D721Med (cell line): ENCODE results near the gene C2CD3.

Experiments used
- DNase-seq: peaks from one replicate; pipeline ENCODE4 v3.0.0; 2011; ENCODE audit warnings: low spot score; ENCODE audit not compliant: insufficient read length
- FAIRE-seq: peaks from 2 replicates; lab custom pipeline; 2011; peaks lifted over from hg19 to GRCh38; lab: Jason Lieb, UNC
- TF ChIP-seq, protein P1 (sequence below): IDR thresholded peaks from 2 replicates; pipeline ENCODE4 v1.5.1; 2012; ENCODE audit warnings: mild to moderate bottlenecking, control low read depth; ENCODE audit not compliant: insufficient read depth; ENCODE audit errors: missing control alignments

Gene C2CD3

GRCh38 chr11:74022546-74022945 is 148.3 kb downstream of the C2CD3 start:
- TF ChIP-seq, protein P1, sequence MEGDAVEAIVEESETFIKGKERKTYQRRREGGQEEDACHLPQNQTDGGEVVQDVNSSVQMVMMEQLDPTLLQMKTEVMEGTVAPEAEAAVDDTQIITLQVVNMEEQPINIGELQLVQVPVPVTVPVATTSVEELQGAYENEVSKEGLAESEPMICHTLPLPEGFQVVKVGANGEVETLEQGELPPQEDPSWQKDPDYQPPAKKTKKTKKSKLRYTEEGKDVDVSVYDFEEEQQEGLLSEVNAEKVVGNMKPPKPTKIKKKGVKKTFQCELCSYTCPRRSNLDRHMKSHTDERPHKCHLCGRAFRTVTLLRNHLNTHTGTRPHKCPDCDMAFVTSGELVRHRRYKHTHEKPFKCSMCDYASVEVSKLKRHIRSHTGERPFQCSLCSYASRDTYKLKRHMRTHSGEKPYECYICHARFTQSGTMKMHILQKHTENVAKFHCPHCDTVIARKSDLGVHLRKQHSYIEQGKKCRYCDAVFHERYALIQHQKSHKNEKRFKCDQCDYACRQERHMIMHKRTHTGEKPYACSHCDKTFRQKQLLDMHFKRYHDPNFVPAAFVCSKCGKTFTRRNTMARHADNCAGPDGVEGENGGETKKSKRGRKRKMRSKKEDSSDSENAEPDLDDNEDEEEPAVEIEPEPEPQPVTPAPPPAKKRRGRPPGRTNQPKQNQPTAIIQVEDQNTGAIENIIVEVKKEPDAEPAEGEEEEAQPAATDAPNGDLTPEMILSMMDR: no peak
- FAIRE-seq (no peak), DNase-seq (no peak)

DNA sequence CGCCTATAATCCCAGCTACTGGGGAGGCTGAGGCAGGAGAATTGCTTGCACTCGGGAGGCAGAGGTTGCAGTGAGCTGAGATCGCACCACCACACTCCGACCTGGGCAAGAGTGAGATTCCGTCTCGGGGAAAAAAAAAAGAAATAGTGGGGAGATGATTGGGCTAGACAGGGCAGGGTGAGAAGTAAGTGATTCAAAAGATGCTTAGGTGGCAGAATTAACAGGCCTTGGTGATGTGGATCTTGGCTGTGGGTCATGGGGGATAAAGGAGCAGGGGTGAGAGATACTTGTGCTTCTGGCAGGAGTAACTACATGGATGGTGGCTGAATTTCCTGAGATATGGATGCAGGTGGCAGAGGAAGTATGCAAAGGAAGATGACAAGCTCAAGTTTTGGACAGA is 148.8 kb downstream of the C2CD3 start:
- DNase-seq (no peak), FAIRE-seq (no peak)
- TF ChIP-seq, protein P1: no peak

GRCh38 chr11:74020539-74020938 is 150.3 kb downstream of the C2CD3 start:
- FAIRE-seq (no peak), DNase-seq (no peak)

GRCh38 chr11:74019860-74020259 is 150.9 kb downstream of the C2CD3 start:
- no peak for DNase-seq
- TF ChIP-seq, protein P1: no peak
- no peak for FAIRE-seq

More at GRCh38 chr11:74020539-74020938, 150.3 kb downstream of the C2CD3 start:
- TF ChIP-seq, protein P1: no peak

DNA sequence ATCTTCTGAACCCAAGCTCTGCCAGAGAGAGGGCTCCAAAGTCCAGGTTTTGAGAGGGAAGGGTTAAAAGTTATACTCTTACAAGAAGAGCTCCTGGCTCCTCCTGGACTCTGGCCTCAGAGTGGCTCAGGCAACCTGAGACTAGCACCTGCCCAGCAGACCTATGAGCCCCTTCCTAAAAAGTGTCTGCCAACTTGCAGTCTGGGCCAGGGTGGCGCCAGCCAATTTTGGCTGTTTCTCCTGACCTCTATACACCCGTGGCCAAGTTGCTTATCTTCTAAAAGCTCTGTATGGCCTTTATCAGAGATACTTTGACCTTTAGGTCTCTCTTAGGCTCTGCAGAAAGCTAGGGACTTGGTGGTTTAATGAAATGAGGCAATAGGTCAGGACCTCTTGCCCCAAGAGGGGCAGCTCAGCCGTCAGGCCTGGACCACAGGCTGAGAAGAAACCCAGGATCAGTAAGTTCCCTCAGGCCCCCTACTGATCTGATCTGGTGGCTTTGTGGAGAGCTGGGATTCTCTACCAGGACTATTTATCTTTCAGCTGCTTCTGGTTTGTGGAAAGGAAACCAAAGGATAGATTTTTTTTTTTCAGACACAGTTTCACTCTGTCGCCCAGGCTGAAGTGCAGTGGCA is 151.6 kb downstream of the C2CD3 start:
- FAIRE-seq: no peak
- no peak for DNase-seq
- TF ChIP-seq, protein P1: no peak

GRCh38 chr11:74018331-74019005 is 152.3 kb downstream of the C2CD3 start:
- DNase-seq (no peak), FAIRE-seq (no peak)
- TF ChIP-seq, protein P1: no peak

DNA sequence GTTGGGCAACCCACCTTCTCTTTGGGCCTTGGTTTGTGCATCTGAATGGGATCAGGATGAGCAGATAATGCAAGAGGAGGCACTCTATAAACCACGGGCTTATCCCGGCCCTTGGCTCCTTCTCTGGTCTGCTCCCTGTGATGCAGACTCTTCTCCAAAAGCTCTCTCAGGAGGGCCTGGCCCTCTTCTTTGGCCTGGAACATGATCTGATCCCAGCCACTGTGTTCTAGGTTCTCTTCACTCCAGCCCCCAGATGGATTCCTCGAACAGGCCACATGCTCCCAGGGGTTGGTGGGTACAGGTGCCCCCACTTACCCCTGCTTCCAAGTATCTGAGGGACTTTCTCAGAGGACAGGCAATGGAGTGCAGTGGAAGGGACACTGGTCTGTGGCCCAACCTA is 153.2 kb downstream of the C2CD3 start:
- FAIRE-seq (no peak), DNase-seq (no peak)

More for the DNA sequence above, 153.2 kb downstream of the C2CD3 start:
- TF ChIP-seq, protein P1: no peak
